ENCODE measurements around the gene GMPPA. TPM values are rescaled to one million over a fixed set of nuclear protein-coding genes. Genes with fewer than 3 reads are reported as not detected.

Gene GMPPA
- polyA plus RNA-seq, 1 donor, result 54.0 TPM

DNA sequence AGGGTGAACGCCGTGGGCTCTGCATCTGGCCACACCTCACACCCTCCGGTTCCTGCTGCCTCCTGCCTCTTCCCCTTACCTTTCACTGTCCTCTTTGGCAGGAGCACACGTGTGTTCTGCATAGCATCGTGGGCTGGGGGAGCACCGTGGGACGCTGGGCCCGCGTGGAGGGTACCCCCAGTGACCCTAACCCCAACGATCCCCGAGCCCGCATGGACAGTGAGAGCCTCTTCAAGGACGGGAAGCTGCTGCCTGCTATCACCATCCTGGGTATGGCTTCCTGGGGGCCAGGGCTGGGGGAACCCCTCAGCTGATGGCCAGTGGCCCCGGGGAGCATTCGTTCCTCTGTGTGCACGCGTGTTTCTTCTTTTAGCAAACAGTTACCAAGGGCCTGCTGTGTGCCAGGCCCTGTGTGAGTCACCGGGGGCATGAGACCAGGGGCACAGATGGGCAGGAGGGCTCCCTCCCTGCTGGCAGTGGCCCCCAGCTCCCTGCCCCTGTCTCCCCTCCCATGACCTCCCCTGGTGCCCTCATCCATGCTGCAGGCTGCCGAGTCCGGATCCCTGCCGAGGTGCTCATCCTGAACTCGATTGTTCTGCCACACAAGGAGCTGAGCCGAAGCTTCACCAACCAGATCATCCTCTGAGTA, 7.6 kb downstream of the GMPPA start:
- WGBS (ENCODE audit: insufficient coverage, low lambda C conversion rate), result no CpG with 5 or more reads among the region's 23 CpGs
- no peak for DNase-seq
- Histone ChIP-seq H3K27me3 (ENCODE audit: control insufficient read depth, insufficient read depth, low read length) (peaks cover 27% of the 10 kb centered on the region), H3K36me3 (ENCODE audit: control insufficient read depth, insufficient read depth, low read length) (peaks cover 50% of the 10 kb centered on the region), H3K4me1 (ENCODE audit: control insufficient read depth, insufficient read depth, low read length) (peaks cover 28% of the 10 kb centered on the region), H3K9me3 (ENCODE audit: control insufficient read depth, low read depth, low read length) (peaks cover 7% of the 10 kb centered on the region), H3K27ac (ENCODE audit: low read length) (no peak overlapping the region), H3K4me3 (ENCODE audit: low read length) (no peak overlapping the region)

- H3K9me3 ChIP-seq (ENCODE audit: control insufficient read depth, low read depth, low read length), result peaks cover 9% of the 10 kb centered on the region
- H3K27me3 ChIP-seq (ENCODE audit: control insufficient read depth, insufficient read depth, low read length), result peaks cover 34% of the 10 kb centered on the region
- H3K4me1 ChIP-seq (ENCODE audit: control insufficient read depth, insufficient read depth, low read length), result peaks cover 21% of the 10 kb centered on the region
- WGBS (ENCODE audit: insufficient coverage, low lambda C conversion rate), result no CpG with 5 or more reads among the region's 17 CpGs
- DNase-seq, result no peak
- no peak overlapping the region for H3K27ac ChIP-seq (ENCODE audit: low read length)
- peaks cover 46% of the 10 kb centered on the region for H3K36me3 ChIP-seq (ENCODE audit: control insufficient read depth, insufficient read depth, low read length)
- H3K4me3 ChIP-seq (ENCODE audit: low read length), result no peak overlapping the region
Observed at GRCh38 chr2:219506802-219507526, 8.3 kb downstream of the GMPPA start.

GRCh38 chr2:219507581-219508443, 9.1 kb downstream of the GMPPA start:
- Histone ChIP-seq H3K9me3 (ENCODE audit: control insufficient read depth, low read depth, low read length) (peaks cover 11% of the 10 kb centered on the region), H3K36me3 (ENCODE audit: control insufficient read depth, insufficient read depth, low read length) (peaks cover 40% of the 10 kb centered on the region), H3K4me3 (ENCODE audit: low read length) (no peak overlapping the region), H3K27me3 (ENCODE audit: control insufficient read depth, insufficient read depth, low read length) (peaks cover 42% of the 10 kb centered on the region), H3K4me1 (ENCODE audit: control insufficient read depth, insufficient read depth, low read length) (peaks cover 23% of the 10 kb centered on the region), H3K27ac (ENCODE audit: low read length) (no peak overlapping the region)
- DNase-seq, result no peak
- WGBS (ENCODE audit: insufficient coverage, low lambda C conversion rate), result no CpG with 5 or more reads among the region's 8 CpGs

GRCh38 chr2:219508444-219508734, 9.7 kb downstream of the GMPPA start:
- H3K36me3 ChIP-seq (ENCODE audit: control insufficient read depth, insufficient read depth, low read length), result peaks cover 37% of the 10 kb centered on the region
- H3K4me1 ChIP-seq (ENCODE audit: control insufficient read depth, insufficient read depth, low read length), result peaks cover 24% of the 10 kb centered on the region
- no CpG with 5 or more reads among the region's 4 CpGs for WGBS (ENCODE audit: insufficient coverage, low lambda C conversion rate)
- H3K27ac ChIP-seq (ENCODE audit: low read length), result no peak overlapping the region
- H3K9me3 ChIP-seq (ENCODE audit: control insufficient read depth, low read depth, low read length), result peaks cover 12% of the 10 kb centered on the region
- no peak overlapping the region for H3K4me3 ChIP-seq (ENCODE audit: low read length)
- no peak for DNase-seq
- peaks cover 48% of the 10 kb centered on the region for H3K27me3 ChIP-seq (ENCODE audit: control insufficient read depth, insufficient read depth, low read length)

DNA sequence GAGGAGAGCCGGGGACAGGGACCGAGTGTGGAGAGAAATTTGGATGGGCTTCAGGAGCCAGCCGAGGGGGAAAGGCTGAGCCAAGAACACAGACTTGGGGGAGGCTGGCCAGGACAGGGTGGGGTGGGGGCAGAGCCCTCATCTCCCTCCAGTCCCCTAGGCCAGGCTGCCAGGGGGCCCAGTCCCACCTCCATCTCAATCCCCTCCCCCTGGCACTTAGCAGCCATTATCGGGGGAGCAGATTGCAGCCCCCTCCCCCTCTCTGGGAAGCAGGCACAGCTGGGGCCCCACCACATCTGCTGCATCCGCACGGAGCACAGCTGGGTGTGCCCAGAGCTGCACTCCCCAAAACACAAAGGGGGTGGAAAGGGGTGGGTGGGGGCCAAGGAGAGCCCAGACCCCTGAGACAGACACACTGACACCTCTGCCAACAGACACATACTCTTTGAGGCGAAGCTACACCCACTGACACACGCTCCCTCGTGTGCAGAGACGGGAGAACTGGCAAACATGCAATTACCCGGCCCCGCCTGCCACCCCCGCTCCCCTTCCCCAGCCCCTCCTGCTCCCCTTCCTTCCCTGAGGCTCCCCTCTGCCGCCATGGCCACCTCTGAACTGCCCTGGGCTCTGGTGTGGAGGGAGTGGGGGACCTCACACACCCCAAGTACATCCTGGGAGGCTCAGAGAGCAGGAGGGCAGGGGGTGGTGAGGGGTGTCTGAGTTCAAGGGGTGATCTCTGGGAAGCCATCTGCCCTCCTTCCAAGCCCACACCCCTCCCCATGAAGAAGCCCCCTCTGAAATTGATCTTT, 10.5 kb downstream of the GMPPA start:
- Histone ChIP-seq H3K36me3 (ENCODE audit: control insufficient read depth, insufficient read depth, low read length) (peaks cover 29% of the 10 kb centered on the region), H3K4me3 (ENCODE audit: low read length) (no peak overlapping the region), H3K4me1 (ENCODE audit: control insufficient read depth, insufficient read depth, low read length) (peaks cover 26% of the 10 kb centered on the region), H3K27ac (ENCODE audit: low read length) (no peak overlapping the region), H3K9me3 (ENCODE audit: control insufficient read depth, low read depth, low read length) (peaks cover 12% of the 10 kb centered on the region), H3K27me3 (ENCODE audit: control insufficient read depth, insufficient read depth, low read length) (peaks cover 56% of the 10 kb centered on the region)
- no CpG with 5 or more reads among the region's 14 CpGs for WGBS (ENCODE audit: insufficient coverage, low lambda C conversion rate)
- DNase-seq, result no peak

DNA sequence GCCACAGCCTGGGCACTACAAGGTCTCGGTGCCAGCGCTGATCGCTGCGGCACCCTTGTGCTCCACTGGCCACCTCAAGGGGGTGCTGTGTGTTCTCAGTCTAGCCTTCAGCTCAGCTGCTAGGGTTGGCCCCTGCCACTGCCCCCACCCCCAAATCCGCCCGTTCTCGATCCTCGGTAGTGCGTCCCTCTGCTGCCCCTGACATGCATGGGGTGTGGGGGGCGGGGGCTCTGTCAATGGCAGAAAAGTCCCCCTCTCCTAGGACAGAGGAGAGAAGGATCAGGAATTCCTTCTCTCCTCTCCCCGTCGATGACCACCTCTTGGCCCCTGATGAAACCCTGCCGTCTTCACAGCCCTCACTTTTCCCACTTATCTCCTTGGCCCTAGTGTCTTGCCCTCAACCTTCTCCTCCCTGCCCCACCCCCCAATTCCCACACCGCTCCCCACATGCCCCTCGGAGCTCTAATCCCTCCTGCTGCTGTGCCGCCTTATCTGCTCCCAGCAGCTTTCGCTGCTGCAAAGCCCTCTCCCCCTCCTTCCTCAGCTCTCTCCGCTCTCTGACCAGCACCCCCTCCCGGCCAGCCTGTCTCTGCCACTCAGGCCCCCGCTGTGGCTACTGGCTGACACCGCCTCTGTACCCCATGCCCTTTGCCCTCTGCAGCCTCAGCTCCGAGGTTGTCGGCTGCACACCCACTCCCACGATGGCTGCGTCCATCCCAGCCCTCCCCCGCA, 11.3 kb downstream of the GMPPA start:
- peaks cover 22% of the 10 kb centered on the region for H3K36me3 ChIP-seq (ENCODE audit: control insufficient read depth, insufficient read depth, low read length)
- peak in 1 of 2 donors; percentile 55 for DNase-seq
- H3K27me3 ChIP-seq (ENCODE audit: control insufficient read depth, insufficient read depth, low read length), result peaks cover 64% of the 10 kb centered on the region
- whole genome bisulfite sequencing (ENCODE audit: insufficient coverage, low lambda C conversion rate), result 0% methylated on average over 1 of the region's 26 CpGs
- H3K4me1 ChIP-seq (ENCODE audit: control insufficient read depth, insufficient read depth, low read length), result peaks cover 28% of the 10 kb centered on the region
- peaks cover 18% of the 10 kb centered on the region for H3K9me3 ChIP-seq (ENCODE audit: control insufficient read depth, low read depth, low read length)
- H3K27ac ChIP-seq (ENCODE audit: low read length), result no peak overlapping the region
- no peak overlapping the region for H3K4me3 ChIP-seq (ENCODE audit: low read length)

DNA sequence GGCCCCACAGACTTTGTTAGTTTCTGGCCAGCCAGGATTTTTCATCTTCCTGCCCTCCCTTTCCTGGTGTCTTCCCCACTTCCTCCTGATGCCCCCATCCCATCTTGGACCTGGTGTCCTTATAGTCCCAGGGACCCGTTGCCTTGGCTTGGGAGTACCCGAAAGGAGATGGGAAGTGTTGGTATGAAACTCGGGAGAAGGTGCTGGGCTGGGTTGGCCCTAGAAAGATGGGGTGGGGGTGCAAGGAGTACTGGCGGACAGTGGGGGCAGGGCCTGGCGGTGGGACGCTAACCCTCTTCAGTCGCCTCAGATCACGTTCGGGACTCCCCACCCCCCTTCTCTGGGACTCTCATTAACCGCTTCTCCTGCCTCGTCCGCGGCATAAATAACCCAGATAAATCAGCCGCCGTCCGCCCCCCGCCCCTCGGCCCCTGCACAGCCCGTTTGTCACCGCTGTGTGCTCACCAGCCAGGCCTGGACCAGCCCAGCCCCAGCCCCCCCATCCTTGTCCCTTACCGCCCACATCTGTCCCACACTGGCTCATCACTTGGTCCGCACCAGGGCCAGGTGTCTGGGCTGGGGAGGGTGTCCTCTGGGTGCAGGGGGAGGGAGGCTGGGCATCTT, 11.9 kb downstream of the GMPPA start:
- no peak overlapping the region for H3K27ac ChIP-seq (ENCODE audit: low read length)
- WGBS (ENCODE audit: insufficient coverage, low lambda C conversion rate), result no CpG with 5 or more reads among the region's 22 CpGs
- H3K9me3 ChIP-seq (ENCODE audit: control insufficient read depth, low read depth, low read length), result peaks cover 19% of the 10 kb centered on the region
- no peak overlapping the region for H3K4me3 ChIP-seq (ENCODE audit: low read length)
- H3K36me3 ChIP-seq (ENCODE audit: control insufficient read depth, insufficient read depth, low read length), result peaks cover 17% of the 10 kb centered on the region
- no peak for DNase-seq
- peaks cover 28% of the 10 kb centered on the region for H3K4me1 ChIP-seq (ENCODE audit: control insufficient read depth, insufficient read depth, low read length)
- H3K27me3 ChIP-seq (ENCODE audit: control insufficient read depth, insufficient read depth, low read length), result peaks cover 70% of the 10 kb centered on the region

DNA sequence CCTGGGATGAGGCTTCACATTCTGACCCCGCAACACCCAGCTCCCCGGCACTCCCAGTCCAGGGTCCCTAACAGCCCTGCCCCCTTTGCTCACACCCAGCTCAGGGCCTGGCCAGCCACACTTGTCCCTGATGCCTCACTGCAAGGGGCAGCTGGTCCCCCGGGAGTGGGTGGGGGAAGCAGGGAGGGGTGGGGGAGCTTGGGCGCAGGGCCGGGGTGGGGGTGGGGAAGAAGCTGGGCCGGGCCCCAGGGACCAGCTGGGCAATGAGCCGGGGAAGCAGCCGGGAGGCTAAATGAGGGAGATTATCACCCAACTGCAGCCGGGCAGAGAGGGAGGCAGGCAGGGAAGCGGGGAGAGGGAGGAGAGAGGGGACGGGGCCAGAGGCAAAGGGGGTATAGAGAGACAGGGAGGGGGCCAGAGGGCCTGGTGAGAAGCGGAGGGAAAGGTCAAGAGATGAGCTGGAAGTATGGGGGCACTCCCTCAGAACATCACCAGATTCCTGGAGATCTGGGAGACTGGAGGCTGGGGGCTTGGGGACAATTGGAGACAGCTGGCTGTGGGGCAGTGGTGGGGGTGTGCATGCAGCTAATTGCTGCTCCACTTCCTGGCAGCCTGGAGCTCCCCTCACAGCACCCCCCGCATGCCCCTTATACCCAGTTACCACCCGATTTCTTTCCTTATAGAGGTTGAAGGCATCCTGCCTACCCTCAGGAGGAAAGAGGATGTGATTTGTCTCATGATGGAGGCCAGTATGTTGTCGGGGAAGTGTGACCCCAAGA, 13.0 kb downstream of the GMPPA start:
- WGBS (ENCODE audit: insufficient coverage, low lambda C conversion rate), result no CpG with 5 or more reads among the region's 15 CpGs
- H3K9me3 ChIP-seq (ENCODE audit: control insufficient read depth, low read depth, low read length), result peaks cover 19% of the 10 kb centered on the region

More for the DNA sequence above, 13.0 kb downstream of the GMPPA start:
- H3K4me3 ChIP-seq (ENCODE audit: low read length), result no peak overlapping the region
- peaks cover 6% of the 10 kb centered on the region for H3K36me3 ChIP-seq (ENCODE audit: control insufficient read depth, insufficient read depth, low read length)
- H3K4me1 ChIP-seq (ENCODE audit: control insufficient read depth, insufficient read depth, low read length), result peaks cover 28% of the 10 kb centered on the region
- peaks cover 82% of the 10 kb centered on the region for H3K27me3 ChIP-seq (ENCODE audit: control insufficient read depth, insufficient read depth, low read length)
- no peak overlapping the region for H3K27ac ChIP-seq (ENCODE audit: low read length)
- no peak for DNase-seq
